ENCODE results near the gene PRPSAP1. TPM values are rescaled to one million over a fixed set of nuclear protein-coding genes. Genes with fewer than 3 reads are reported as not detected.

Gene PRPSAP1
- total RNA-seq, 6 experiments from 2014 or later, result 39.3 to 55.6 (median 45.1) TPM

GRCh38 chr17:76385892-76386786 is 32.4 kb upstream of the PRPSAP1 start:
- TF ChIP-seq CTCF (IDR thresholded peaks at IDR 0.05) (peak; percentile 79 to 91 (median 82)), POLR2A (IDR thresholded peaks at IDR 0.05) (no peak)
- intact Hi-C loops (cut with DNase I), result loop anchor here in 1 of 2 donors (5.0 kb wide), 1 partner anchor 79 kb away; the partner anchor contains the start of gene QRICH2
- peak; percentile 57 to 66 (median 62) for ATAC-seq
- Histone ChIP-seq H3K4me1 (peaks cover 0 to 34% (median 8%) of the 10 kb centered on the region in 4 donors), H3K9me3 (no peaks in the 10 kb centered on the region), H3K27me3 (no peaks in the 10 kb centered on the region), H3K36me3 (peaks cover 0 to 5% (median 0%) of the 10 kb centered on the region in 4 donors), H3K27ac (no peak overlapping the region), H3K4me3 (peak overlapping the region; percentile 51 to 55 (median 54))
- WGBS (ENCODE audit: insufficient coverage, low coverage, low lambda C conversion rate, missing lambda C conversion rate), result 2% methylated on average over 24 of the region's 52 CpGs
- DNase-seq, result peak; percentile 81 to 82 (median 81)

DNA sequence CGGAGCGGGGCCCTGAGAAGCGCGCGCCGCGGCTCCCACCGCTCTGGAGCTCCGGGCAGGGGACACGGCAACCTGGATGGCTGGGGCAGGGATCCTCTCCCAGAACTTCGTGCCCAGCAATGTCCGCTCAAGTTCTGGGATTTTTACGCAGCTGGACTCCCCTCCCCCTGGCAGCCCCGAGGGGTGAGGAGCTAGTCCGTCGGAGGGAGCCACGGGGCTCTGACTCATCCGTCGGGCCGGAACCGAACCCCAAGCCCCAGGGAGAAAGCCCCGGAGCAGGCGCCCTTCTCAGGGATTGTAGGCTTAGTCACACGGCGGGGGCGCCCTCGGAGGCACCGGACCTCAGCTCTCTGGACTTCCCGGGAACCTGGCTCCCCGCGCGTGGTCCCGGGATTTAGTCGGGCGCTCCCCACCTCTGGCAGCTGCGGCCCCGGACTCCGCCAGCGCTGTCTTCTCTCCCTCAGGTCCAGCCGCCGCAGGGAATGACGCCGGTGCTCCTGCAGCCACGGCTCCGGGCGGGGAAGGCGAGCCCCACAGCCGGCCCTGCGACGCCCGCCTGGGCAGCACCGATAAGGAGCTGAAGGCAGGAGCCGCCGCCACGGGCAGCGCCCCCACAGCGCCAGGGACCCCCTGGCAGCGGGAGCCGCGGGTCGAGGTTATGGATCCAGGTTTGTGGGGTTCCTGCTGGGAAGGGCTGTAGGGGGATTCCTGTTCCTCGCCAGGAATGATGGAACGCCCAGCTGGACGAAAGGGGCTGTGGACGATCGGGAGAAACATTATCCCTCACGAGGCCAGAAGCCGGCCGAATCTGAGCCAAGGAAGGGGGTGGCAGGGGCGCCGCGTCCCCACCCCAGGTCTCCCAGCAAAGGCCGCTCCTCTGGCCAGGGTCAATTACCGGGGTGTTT is 31.5 kb upstream of the PRPSAP1 start:
- Histone ChIP-seq H3K9me3 (no peaks in the 10 kb centered on the region), H3K36me3 (no peaks in the 10 kb centered on the region), H3K27me3 (no peaks in the 10 kb centered on the region), H3K4me1 (peaks cover 0 to 34% (median 8%) of the 10 kb centered on the region in 4 donors), H3K27ac (peak overlapping the region in 2 of 3 donors; percentile 43 to 79), H3K4me3 (peak overlapping the region; percentile 51 to 55 (median 54))
- WGBS (ENCODE audit: insufficient coverage, low coverage, low lambda C conversion rate, missing lambda C conversion rate), result 0% methylated on average over 4 of the region's 74 CpGs
- intact Hi-C loops (cut with DNase I), result loop anchor here in 1 of 2 donors (5.0 kb wide), 1 partner anchor 78 kb away; the partner anchor contains the start of gene QRICH2
- DNase-seq, result peak in 1 of 3 donors; percentile 62
- ATAC-seq, result peak in 3 of 4 donors; percentile 6 to 24 (median 9)
- no peak for TF ChIP-seq CTCF (IDR thresholded peaks at IDR 0.05)
- TF ChIP-seq POLR2A (IDR thresholded peaks at IDR 0.05), result no peak

DNA sequence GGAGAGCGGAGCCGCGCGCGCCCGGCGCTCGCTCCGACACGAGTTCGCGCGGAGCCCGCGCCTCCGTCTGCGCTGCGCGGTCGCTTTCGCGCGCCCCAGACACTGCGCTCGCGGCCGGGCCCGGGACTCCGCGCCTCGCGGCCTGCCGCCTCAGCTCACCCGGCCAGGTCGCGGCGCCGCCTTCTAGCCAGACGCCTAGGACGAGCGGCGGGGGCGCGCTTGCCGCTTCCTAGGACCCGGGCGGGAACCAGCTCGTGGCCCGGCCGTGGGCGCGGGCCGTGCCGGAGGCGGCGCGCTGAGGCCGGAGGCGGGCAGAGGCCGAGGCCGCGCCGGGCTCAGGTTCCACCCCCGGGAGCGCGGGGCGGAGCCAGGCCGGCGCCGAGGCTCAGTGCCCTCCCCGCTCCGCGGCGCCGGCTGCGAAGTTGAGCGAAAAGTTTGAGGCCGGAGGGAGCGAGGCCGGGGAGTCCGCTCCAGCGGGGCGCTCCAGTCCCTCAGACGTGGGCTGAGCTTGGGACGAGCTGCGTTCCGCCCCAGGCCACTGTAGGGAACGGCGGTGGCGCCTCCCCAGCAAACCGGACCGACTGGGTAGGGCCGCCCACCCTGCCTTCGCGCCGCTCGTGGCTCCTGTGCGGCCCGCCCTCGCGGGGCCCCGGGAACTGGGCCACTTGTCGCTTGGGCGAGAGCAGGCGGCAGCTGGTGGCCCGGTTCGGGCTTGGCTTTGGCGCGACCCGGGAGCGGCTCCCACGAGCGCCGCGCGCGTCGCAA is 30.7 kb upstream of the PRPSAP1 start, which contains the start of gene SPHK1:
Gene SPHK1 (plus strand): TSS at position 388 of the 765 bp plus-strand sequence. CDS start 1,036 bp downstream, outside the sequence.
- peak within 1 kb of the TSS; percentile 21 to 79 (median 43) for H3K27ac ChIP-seq
- no peaks in the 10 kb centered on the region for H3K36me3 ChIP-seq
- intact Hi-C loops (cut with DNase I), result no loop called here
- ATAC-seq (peak; percentile 76 to 89 (median 85)), DNase-seq (peak; percentile 78 to 84 (median 80))
- peaks cover 0 to 34% (median 8%) of the 10 kb centered on the region in 4 donors for H3K4me1 ChIP-seq
- peak within 1 kb of the TSS; percentile 51 to 55 (median 54) for H3K4me3 ChIP-seq
- H3K9me3 ChIP-seq, result no peaks in the 10 kb centered on the region
- no peaks in the 10 kb centered on the region for H3K27me3 ChIP-seq
- WGBS (ENCODE audit: insufficient coverage, low coverage, low lambda C conversion rate, missing lambda C conversion rate), result 0% methylated on average over 22 of the region's 118 CpGs
- TF ChIP-seq CTCF (IDR thresholded peaks at IDR 0.05), result peak in 1 of 4 donors; percentile 3
- peak; percentile 44 for TF ChIP-seq POLR2A (IDR thresholded peaks at IDR 0.05)
